Esophagus squamous epithelium (tissue), 4 donors: ENCODE data around the gene TMEM269.

ENCODE experiments used
- POLR2A ChIP-seq, 4 donors: fragments of 450-650 bp; IDR thresholded peaks; one replicate each; pipeline ENCODE4 v1.6.1; 2017; ENCODE audit warnings: antibody characterized with exemption in 4 of 4, mild to moderate bottlenecking in 4 of 4, moderate library complexity in 3 of 4
- TF ChIP-seq, protein P1 (sequence below), 6 experiments: fragments of 450-650 bp in 4 of 6; fragments of 200-600 bp in 2 of 6; sonication (generic) in 2 of 6; IDR thresholded peaks; one replicate each; pipeline ENCODE4 v1.5.1; 2016 to 2019; ENCODE audit warnings: antibody characterized with exemption in 6 of 6, mild to moderate bottlenecking in 4 of 6, moderate library complexity in 4 of 6

DNA sequence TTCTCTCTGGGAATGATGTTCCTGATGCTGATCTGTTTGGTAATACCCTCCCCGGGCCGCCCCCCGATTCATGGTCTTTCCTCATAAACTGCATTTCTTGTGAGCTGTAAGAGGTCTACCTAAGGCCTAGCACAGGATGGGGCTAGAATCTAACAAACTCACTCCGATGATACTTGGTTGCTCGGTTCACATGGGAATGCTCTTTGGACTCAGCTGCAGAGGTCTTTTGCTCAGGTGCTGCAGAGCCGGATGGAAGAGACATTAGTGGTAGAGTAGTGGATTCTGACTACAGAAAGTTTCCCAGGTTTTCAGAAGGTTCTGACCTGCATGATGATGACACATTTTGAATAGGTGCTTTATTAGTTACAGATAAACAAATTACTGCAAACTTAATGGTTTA, 8.3 kb upstream of the TMEM269 start:
- TF ChIP-seq, protein P1, sequence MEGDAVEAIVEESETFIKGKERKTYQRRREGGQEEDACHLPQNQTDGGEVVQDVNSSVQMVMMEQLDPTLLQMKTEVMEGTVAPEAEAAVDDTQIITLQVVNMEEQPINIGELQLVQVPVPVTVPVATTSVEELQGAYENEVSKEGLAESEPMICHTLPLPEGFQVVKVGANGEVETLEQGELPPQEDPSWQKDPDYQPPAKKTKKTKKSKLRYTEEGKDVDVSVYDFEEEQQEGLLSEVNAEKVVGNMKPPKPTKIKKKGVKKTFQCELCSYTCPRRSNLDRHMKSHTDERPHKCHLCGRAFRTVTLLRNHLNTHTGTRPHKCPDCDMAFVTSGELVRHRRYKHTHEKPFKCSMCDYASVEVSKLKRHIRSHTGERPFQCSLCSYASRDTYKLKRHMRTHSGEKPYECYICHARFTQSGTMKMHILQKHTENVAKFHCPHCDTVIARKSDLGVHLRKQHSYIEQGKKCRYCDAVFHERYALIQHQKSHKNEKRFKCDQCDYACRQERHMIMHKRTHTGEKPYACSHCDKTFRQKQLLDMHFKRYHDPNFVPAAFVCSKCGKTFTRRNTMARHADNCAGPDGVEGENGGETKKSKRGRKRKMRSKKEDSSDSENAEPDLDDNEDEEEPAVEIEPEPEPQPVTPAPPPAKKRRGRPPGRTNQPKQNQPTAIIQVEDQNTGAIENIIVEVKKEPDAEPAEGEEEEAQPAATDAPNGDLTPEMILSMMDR (IDR thresholded peaks at IDR 0.05), result no peak
- no peak for TF ChIP-seq POLR2A (IDR thresholded peaks at IDR 0.05)
